Measurements from ENCODE around the gene MT3.
A peak's percentile ranks its signal among the peaks of the same experiment; 100 is the strongest.

The MT3 gene

GRCh38 chr16:56549161-56549560 lies 40.2 kb upstream of the MT3 start:
- no peak for TF ChIP-seq CTCF (IDR thresholded peaks at IDR 0.05; ENCODE audit: insufficient read depth, low read length, missing control alignments)
- DNase-seq (ENCODE audit: low read depth, low spot score), result no peak
- ChIA-PET POLR2A (no interaction called here), CTCF (no interaction called here)
- no peak overlapping the region for H3K4me3 ChIP-seq (ENCODE audit: low read depth, low read length)

GRCh38 chr16:56549744-56550385 lies 39.5 kb upstream of the MT3 start:
- no peak for TF ChIP-seq CTCF (IDR thresholded peaks at IDR 0.05; ENCODE audit: insufficient read depth, low read length, missing control alignments)
- ChIA-PET CTCF (interaction anchor here (1.1 kb wide), 1 partner anchor 36 kb away, joined by 4 read pairs; no protein-coding TSS in a partner anchor), POLR2A (no interaction called here)
- no peak for DNase-seq (ENCODE audit: low read depth, low spot score)
- no peak overlapping the region for H3K4me3 ChIP-seq (ENCODE audit: low read depth, low read length)

GRCh38 chr16:56551796-56552738 lies 37.3 kb upstream of the MT3 start:
- H3K4me3 ChIP-seq (ENCODE audit: low read depth, low read length), result no peak overlapping the region
- DNase-seq (ENCODE audit: low read depth, low spot score), result no peak
- TF ChIP-seq CTCF (IDR thresholded peaks at IDR 0.05; ENCODE audit: insufficient read depth, low read length, missing control alignments), result no peak
- ChIA-PET CTCF (interaction anchor here (0.9 to 1.1 kb wide), 2 partner anchors 26 to 150 kb away, joined by 3 to 4 read pairs; no protein-coding TSS in a partner anchor), POLR2A (no interaction called here)

GRCh38 chr16:56554441-56554840 lies 34.9 kb upstream of the MT3 start:
- no peak for TF ChIP-seq CTCF (IDR thresholded peaks at IDR 0.05; ENCODE audit: insufficient read depth, low read length, missing control alignments)
- no peak for DNase-seq (ENCODE audit: low read depth, low spot score)
- CTCF ChIA-PET, result interaction anchor here (1.0 kb wide), 1 partner anchor 23 kb away, joined by 3 read pairs; no protein-coding TSS in a partner anchor
- POLR2A ChIA-PET, result no interaction called here
- no peak overlapping the region for H3K4me3 ChIP-seq (ENCODE audit: low read depth, low read length)

- POLR2A ChIA-PET, result no interaction called here
- TF ChIP-seq CTCF (IDR thresholded peaks at IDR 0.05; ENCODE audit: insufficient read depth, low read length, missing control alignments), result no peak
- DNase-seq (ENCODE audit: low read depth, low spot score), result peak; percentile 29
- CTCF ChIA-PET, result interaction anchor here (1.2 kb wide), 1 partner anchor 11 kb away, joined by 3 read pairs; no protein-coding TSS in a partner anchor
- no peak overlapping the region for H3K4me3 ChIP-seq (ENCODE audit: low read depth, low read length)
Measured at GRCh38 chr16:56558024-56558747, 31.1 kb upstream of the MT3 start.
